ENCODE data around the gene UGT1A1. TPM values are rescaled to one million over a fixed set of nuclear protein-coding genes. Genes with fewer than 3 reads are reported as not detected.
"Not testable (repeated sequence)": the region's sequence is repeated elsewhere in the genome, so short reads cannot be mapped to it uniquely, and the experiment has no call there.

UGT1A1 gene
- total RNA-seq: not detected

DNA sequence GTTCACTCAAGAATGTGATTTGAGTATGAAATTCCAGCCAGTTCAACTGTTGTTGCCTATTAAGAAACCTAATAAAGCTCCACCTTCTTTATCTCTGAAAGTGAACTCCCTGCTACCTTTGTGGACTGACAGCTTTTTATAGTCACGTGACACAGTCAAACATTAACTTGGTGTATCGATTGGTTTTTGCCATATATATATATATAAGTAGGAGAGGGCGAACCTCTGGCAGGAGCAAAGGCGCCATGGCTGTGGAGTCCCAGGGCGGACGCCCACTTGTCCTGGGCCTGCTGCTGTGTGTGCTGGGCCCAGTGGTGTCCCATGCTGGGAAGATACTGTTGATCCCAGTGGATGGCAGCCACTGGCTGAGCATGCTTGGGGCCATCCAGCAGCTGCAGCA is at the start of gene UGT1A1:
Gene UGT1A1, plus strand, starts transcription at position 228 of the 400 bp plus-strand sequence. Its CDS starts 18 bp downstream, at position 246.
- no peak within 1 kb of the TSS for H3K4me3 Mint-ChIP-seq
- peaks cover 20% of the 10 kb centered on the region for H3K27me3 Mint-ChIP-seq
- no peak for ATAC-seq (replicated peaks)
- H3K27ac Mint-ChIP-seq: no peak within 1 kb of the TSS
- H3K9me3 Mint-ChIP-seq: no peaks in the 10 kb centered on the region
- peaks cover 5% of the 10 kb centered on the region for H3K4me1 Mint-ChIP-seq
- H3K36me3 Mint-ChIP-seq (ENCODE audit: low read depth): no peaks in the 10 kb centered on the region

DNA sequence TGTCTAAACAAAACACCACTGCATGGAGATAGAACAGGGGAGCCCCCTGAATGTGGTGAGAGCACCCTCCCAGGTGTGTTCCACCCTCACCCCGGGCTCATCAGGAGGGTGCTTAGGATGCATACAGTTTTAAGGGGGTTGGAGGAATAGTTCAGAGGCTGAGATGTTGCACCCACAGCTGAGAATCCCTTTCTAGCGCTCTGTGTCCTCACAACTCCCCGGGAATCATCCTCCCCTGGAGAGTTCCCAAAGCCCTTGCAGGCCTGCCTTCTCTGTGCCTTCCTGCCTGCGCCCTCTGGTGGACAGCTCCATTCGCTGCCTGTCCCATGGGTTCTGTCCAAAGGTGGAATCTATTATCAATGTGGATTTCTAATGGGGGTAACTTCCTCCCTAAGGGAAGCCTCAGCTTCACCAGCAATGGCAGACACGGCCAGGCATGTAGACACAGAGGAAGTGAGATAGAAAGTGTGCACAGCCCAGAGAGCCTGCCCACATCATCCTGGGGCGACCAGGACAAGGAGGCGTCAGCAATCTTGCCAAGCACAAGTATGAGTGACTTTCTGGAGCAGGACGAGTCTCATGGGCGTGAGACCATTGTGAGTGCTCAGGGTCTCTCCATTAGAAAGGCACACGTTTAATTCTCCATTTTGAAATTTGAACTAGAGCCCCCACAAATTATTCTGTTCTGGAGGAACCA is 48.6 kb upstream of the UGT1A1 start:
- Mint-ChIP-seq H3K27ac (no peak overlapping the region), H3K9me3 (no peaks in the 10 kb centered on the region), H3K4me3 (no peak overlapping the region), H3K4me1 (no peaks in the 10 kb centered on the region), H3K27me3 (peaks cover 56% of the 10 kb centered on the region), H3K36me3 (ENCODE audit: low read depth) (no peaks in the 10 kb centered on the region)
- peak; percentile 66 for ATAC-seq (replicated peaks)

DNA sequence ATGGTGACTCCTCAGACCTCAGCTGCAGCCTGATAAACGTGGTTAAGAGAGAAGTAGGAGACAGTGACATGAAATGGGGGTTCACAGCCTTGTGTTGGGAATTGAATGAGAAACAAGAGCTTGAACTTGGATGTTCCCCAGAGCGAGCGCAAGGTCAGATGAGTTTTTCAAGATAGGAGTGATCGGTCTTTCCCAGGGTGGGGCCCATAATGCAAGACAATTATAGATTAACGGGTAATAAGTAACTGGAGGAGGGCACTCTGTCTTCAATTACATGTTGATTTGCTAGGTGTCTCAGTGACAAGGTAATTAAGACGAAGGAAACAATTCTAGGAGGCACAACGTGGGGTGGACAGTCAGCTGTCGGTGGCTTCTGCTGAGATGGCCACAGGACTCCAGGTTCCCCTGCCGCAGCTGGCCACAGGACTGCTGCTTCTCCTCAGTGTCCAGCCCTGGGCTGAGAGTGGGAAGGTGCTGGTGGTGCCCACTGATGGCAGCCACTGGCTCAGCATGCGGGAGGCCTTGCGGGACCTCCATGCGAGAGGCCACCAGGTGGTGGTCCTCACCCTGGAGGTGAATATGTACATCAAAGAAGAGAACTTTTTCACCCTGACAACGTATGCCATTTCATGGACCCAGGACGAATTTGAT is 47.3 kb upstream of the UGT1A1 start, which contains the start of gene UGT1A5:
Gene UGT1A5, plus strand, starts transcription at position 297 of the 651 bp plus-strand sequence. Its CDS starts 85 bp downstream, at position 382.
- H3K4me1 Mint-ChIP-seq: no peaks in the 10 kb centered on the region
- no peak for ATAC-seq (replicated peaks)
- peaks cover 57% of the 10 kb centered on the region for H3K27me3 Mint-ChIP-seq
- H3K27ac Mint-ChIP-seq: no peak within 1 kb of the TSS
- H3K4me3 Mint-ChIP-seq: no peak within 1 kb of the TSS
- H3K9me3 Mint-ChIP-seq: no peaks in the 10 kb centered on the region
- no peaks in the 10 kb centered on the region for H3K36me3 Mint-ChIP-seq (ENCODE audit: low read depth)

DNA sequence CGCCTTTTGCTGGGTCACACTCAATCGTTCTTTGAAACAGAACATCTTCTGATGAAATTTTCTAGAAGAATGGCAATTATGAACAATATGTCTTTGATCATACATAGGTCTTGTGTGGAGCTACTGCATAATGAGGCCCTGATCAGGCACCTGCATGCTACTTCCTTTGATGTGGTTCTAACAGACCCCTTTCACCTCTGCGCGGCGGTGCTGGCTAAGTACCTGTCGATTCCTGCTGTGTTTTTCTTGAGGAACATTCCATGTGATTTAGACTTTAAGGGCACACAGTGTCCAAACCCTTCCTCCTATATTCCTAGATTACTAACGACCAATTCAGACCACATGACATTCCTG is 46.8 kb upstream of the UGT1A1 start:
- H3K36me3 Mint-ChIP-seq (ENCODE audit: low read depth): no peaks in the 10 kb centered on the region
- H3K27me3 Mint-ChIP-seq: peaks cover 55% of the 10 kb centered on the region
- no peaks in the 10 kb centered on the region for H3K4me1 Mint-ChIP-seq
- no peak for ATAC-seq (replicated peaks)
- no peaks in the 10 kb centered on the region for H3K9me3 Mint-ChIP-seq
- H3K27ac Mint-ChIP-seq: no peak overlapping the region
- no peak overlapping the region for H3K4me3 Mint-ChIP-seq

DNA sequence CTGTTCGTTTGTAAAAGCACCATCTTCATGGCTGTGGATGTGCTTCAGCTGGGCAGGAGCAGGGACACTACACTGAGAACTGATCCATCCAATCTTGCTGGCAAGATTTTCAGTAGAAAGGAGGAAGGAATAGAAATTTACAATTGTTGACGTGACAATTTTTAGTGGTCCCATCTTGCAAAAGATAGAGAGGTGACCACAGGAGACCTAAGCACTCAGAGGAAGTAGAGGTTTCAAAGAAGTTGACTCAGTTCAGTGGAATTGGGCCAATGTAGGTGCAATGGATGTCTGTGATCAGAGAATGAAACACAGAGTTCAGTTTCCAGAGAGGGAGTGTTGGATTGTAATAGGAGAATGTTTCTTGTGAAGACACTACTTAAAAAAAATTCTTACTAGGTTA is 45.9 kb upstream of the UGT1A1 start:
- H3K4me3 Mint-ChIP-seq: no peak overlapping the region
- no peaks in the 10 kb centered on the region for H3K9me3 Mint-ChIP-seq
- no peaks in the 10 kb centered on the region for H3K36me3 Mint-ChIP-seq (ENCODE audit: low read depth)
- H3K27me3 Mint-ChIP-seq: peaks cover 53% of the 10 kb centered on the region
- no peak for ATAC-seq (replicated peaks)
- H3K4me1 Mint-ChIP-seq: no peaks in the 10 kb centered on the region
- no peak overlapping the region for H3K27ac Mint-ChIP-seq

DNA sequence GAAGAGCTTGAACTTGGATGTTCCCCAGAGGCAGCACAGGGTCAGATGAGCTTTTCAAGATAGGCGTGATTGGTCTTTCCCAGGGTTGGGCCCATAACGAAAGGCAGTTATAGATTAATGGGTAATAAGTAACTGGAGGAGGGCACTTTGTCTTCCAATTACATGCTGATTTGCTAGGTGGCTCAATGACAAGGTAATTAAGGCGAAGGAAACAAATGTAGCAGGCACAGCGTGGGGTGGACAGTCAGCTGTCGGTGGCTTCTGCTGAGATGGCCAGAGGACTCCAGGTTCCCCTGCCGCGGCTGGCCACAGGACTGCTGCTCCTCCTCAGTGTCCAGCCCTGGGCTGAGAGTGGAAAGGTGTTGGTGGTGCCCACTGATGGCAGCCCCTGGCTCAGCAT is 41.5 kb upstream of the UGT1A1 start, which contains the start of gene UGT1A4:
Gene UGT1A4, plus strand, starts transcription at position 185 of the 400 bp plus-strand sequence. Its CDS starts 85 bp downstream, at position 270.
- H3K27me3 Mint-ChIP-seq: peaks cover 40% of the 10 kb centered on the region
- no peaks in the 10 kb centered on the region for H3K36me3 Mint-ChIP-seq (ENCODE audit: low read depth)
- H3K27ac Mint-ChIP-seq: no peak within 1 kb of the TSS
- no peak for ATAC-seq (replicated peaks)
- H3K4me3 Mint-ChIP-seq: no peak within 1 kb of the TSS
- no peaks in the 10 kb centered on the region for H3K9me3 Mint-ChIP-seq
- no peaks in the 10 kb centered on the region for H3K4me1 Mint-ChIP-seq

DNA sequence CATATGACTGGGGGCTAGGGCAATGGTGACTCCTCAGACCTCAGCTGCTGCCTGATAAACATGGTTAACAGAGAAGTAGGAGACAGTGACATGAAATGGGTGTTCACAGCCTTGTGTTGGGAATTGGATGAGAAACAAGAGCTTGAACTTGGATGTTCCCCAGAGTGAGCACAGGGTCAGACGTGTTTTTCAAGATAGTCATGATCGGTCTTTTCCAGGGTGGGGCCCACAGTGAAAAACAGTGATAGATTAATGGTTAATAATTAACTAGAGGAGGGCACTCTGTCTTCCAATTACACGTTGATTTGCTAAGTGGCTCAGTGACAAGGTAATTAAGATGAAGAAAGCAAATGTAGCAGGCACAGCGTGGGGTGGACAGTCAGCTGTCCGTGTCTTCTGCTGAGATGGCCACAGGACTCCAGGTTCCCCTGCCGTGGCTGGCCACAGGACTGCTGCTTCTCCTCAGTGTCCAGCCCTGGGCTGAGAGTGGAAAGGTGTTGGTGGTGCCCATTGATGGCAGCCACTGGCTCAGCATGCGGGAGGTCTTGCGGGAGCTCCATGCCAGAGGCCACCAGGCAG is 31.3 kb upstream of the UGT1A1 start, which contains the start of gene UGT1A3:
Gene UGT1A3, plus strand, starts transcription at position 320 of the 579 bp plus-strand sequence. Its CDS starts 85 bp downstream, at position 405.
- no peak within 1 kb of the TSS for H3K4me3 Mint-ChIP-seq
- no peaks in the 10 kb centered on the region for H3K36me3 Mint-ChIP-seq (ENCODE audit: low read depth)
- no peak within 1 kb of the TSS for H3K27ac Mint-ChIP-seq
- ATAC-seq (replicated peaks): no peak
- no peaks in the 10 kb centered on the region for H3K9me3 Mint-ChIP-seq
- H3K27me3 Mint-ChIP-seq: peaks cover 27% of the 10 kb centered on the region
- no peaks in the 10 kb centered on the region for H3K4me1 Mint-ChIP-seq

DNA sequence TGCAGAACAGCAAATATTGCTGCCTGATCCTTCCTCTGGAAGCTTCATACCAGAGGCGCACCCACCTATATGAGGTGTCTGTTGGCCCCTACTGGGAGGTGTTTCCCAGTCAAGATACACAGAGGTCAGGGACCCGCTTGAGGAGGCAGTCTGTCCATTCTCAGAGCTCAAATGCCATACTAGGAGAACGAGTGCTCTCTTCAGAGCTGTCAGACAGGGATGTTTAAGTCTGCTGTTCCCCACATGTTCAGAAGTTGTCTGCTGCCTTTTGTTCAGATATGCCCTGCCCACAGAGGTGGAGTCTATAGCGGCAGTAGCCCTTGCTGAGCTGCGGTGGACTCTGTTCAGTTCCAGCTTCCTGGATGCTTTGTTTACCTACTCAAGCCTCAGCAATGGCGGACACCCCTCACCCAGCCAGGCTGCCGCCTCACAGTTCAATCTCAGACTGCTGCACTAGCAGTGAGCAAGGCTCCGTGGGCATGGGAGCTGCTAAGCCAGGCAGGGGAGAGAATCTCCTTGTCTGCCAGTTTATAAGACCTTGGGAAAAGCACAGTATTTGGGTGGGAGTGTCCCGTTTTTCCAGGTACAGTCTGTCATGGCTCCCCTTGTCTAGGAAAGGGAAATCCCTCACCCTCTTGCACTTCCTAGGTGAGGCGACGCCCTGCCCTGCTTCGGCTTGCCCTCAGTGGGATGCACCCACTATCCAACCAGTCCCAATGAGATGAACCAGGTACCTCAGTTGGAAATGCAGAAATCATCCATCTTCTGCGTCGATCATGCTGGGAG is 23.0 kb upstream of the UGT1A1 start:
- H3K27ac Mint-ChIP-seq; H3K4me3 Mint-ChIP-seq; H3K4me1 Mint-ChIP-seq; H3K36me3 Mint-ChIP-seq (ENCODE audit: low read depth); H3K9me3 Mint-ChIP-seq; ATAC-seq (replicated peaks): not testable (repeated sequence)
- peaks cover 38% of the 10 kb centered on the region for H3K27me3 Mint-ChIP-seq

DNA sequence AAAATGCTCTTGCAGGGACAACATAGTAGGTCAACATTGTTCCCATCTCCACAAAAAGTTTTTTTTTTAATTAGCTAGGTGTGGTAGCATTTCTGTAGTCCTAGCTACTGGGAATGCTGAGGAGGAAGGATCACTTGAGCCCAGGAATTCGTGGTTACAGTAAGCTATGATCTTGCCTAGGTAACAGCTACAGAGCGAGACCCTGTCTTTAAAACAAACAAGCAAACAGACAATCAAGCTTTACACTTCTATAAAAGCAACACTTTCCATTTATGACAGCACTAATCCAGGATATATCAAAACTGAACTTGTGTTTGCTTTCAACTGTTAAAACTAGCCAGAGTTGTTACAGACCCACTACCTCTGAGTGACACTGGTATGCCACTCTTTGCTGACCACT is 19.2 kb upstream of the UGT1A1 start:
- Mint-ChIP-seq H3K36me3 (ENCODE audit: low read depth) (no peaks in the 10 kb centered on the region), H3K27me3 (peaks cover 21% of the 10 kb centered on the region), H3K4me1 (no peaks in the 10 kb centered on the region), H3K9me3 (no peaks in the 10 kb centered on the region), H3K4me3 (no peak overlapping the region), H3K27ac (no peak overlapping the region)
- ATAC-seq (replicated peaks): no peak

DNA sequence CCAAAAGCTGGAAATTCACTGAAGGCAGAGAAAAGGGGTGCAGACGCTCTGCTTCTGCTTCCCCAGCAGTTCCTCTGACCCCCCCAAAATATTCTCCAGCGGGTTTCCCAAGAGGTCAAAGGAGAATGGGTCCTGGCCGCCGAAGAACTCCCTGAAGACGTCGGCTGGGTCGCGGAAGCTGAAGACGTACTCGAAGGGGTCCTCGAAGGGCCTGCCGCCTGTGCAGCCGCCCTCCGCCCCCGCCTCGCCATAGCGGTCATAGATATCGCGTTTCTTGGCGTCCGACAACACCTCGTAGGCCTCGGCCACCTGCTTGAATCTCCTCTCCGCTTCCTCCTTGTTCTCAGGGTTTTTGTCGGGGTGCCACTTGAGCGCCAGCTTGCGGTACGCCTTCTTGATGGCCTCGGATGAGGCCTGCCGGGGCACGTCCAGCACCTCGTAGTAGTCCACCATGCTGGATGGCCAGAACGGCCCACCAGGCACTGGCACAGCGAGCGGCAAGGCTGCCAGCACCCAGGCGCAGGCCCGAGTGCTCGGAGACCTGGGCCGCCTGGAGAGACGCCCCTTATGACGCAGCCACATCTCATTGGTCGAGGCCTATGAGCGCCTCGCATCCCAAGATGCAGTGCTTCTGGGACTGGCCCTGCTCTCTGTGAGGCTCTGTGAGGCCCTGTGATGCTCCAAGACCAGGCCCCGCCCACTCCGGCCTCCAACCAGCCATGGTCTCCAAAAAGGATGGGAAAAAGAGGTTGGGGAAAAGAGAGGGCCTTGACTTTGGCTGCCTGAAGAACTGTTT is 16.4 kb upstream of the UGT1A1 start:
- peaks cover 22% of the 10 kb centered on the region for H3K27me3 Mint-ChIP-seq
- H3K27ac Mint-ChIP-seq: no peak overlapping the region
- no peak for ATAC-seq (replicated peaks)
- no peaks in the 10 kb centered on the region for H3K4me1 Mint-ChIP-seq
- H3K9me3 Mint-ChIP-seq: no peaks in the 10 kb centered on the region
- H3K36me3 Mint-ChIP-seq (ENCODE audit: low read depth): no peaks in the 10 kb centered on the region
- no peak overlapping the region for H3K4me3 Mint-ChIP-seq

DNA sequence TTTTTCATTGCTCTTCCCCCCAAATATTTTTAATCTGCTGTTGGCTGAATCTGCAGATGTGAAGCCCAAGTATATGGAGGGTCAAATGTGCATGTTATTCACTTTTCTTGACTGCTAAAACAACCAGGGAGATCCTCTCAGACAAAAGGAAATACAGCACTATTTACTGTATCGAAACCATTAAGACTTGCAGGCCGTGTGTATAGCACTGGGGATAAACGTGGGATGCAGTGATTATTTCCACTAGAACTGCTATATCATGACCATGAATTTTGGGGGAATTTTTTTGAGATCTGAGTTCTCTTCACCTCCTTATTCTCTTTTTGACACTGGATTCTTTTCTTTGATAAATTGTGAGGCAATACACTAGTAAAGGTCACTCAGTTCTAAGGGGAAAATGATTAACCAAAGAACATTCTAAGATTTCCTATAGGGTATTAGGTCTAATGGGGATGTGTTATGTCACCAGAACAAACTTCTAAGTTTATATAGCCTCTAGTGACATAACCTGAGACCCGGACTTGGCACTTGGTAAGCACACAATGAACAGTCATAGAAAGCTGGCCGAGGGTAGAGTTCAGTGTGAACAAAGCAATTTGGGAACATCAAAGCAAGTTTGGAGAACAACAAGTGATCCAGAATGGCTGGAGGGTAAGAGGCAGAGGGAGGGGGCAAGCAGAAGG is 14.9 kb upstream of the UGT1A1 start:
- Mint-ChIP-seq H3K27ac (no peak overlapping the region), H3K4me3 (no peak overlapping the region), H3K9me3 (peaks cover 3% of the 10 kb centered on the region), H3K36me3 (ENCODE audit: low read depth) (no peaks in the 10 kb centered on the region), H3K4me1 (no peaks in the 10 kb centered on the region), H3K27me3 (peaks cover 34% of the 10 kb centered on the region)
- no peak for ATAC-seq (replicated peaks)

DNA sequence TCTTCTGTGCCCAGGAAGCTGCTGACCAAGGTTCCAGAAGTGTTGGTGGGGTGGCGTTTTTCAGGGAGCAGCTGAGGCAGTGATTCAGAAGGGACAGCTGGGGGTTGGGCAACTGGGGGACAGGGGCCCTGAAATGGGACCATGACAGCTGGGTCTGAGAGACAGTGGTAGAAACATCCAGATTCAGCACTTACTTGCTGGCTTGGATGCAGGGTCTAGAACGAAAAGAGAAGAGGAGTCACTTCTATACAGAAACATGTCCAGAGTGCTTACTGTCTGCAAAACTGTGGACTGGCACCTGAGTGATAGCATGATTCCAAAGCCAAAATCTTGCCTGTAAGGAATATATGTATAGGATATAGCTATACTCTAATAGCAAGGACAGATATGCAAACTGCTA is 14.2 kb upstream of the UGT1A1 start:
- H3K27ac Mint-ChIP-seq; ATAC-seq (replicated peaks); H3K36me3 Mint-ChIP-seq (ENCODE audit: low read depth); H3K4me1 Mint-ChIP-seq; H3K9me3 Mint-ChIP-seq; H3K4me3 Mint-ChIP-seq: not testable (repeated sequence)
- H3K27me3 Mint-ChIP-seq: peaks cover 35% of the 10 kb centered on the region

DNA sequence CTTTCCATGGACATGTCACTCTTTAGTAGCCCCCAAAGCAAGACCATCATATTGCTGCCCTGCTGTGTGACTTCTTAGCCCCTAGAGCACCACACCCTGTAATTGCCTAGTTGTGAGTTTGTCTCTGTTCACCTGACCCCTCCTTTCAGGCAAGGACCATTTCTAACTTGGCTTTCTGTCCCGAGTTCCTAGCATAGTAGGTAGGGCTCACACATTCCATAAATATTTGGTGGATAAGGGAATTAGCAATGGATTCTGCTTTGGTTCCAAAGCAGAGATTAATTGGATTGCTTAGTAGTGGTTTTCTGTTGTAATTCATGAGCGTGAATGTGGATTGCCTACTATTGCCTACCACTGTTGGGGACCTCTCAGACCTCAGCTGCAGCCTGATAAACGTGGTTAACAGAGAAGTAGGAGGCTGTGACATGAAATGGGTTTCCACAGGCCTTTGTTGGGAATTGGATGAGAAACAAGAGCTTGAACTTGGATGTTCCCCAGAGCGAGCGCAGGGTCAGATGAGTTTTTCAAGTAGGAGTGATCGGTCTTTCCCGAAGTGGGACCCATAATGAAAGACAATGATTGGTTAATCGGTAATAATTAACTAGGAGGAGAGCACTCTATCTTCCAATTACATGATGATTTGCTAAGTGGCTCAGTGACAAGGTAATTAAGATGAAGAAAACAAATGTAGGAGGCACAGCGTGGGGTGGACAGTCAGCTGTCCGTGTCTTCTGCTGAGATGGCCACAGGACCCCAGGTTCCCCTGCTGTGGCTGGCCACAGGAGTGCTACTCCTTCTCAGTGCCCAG is 13.4 kb upstream of the UGT1A1 start:
- Mint-ChIP-seq H3K27me3 (peaks cover 31% of the 10 kb centered on the region), H3K36me3 (ENCODE audit: low read depth) (no peaks in the 10 kb centered on the region), H3K4me1 (no peaks in the 10 kb centered on the region), H3K27ac (no peak overlapping the region), H3K4me3 (no peak overlapping the region), H3K9me3 (peaks cover 6% of the 10 kb centered on the region)
- ATAC-seq (replicated peaks): no peak

Measured in activated T-helper 17 cell treated with anti-CD3 and anti-CD28 coated beads, Interleukin-2, amount 50 U/mL, for 72 hours (primary cell).